Keratinocyte (primary cell): ENCODE data around the gene GCNT1.

Source experiments
- CTCF ChIP-seq, 3 experiments: IDR thresholded peaks in 1 of 3; conservative IDR thresholded peaks in 1 of 3; optimal IDR thresholded peaks in 1 of 3; 2 replicates in 2 of 3; 3 replicates in 1 of 3; pipeline versions ENCODE3 to v1.5.1; 2011; ENCODE audit warnings: low read length in 3 of 3, mild to moderate bottlenecking in 3 of 3, moderate library complexity in 2 of 3, control low read depth in 1 of 3, inconsistent platforms in 1 of 3; ENCODE audit not compliant: insufficient read depth in 2 of 3; ENCODE audit errors: extremely low read depth in 1 of 3
- EZH2 ChIP-seq: IDR thresholded peaks from one replicate; pipeline ENCODE4 v1.6.1; 2012; ENCODE audit warnings: inconsistent platforms, mild to moderate bottlenecking, low read length, moderate library complexity

DNA sequence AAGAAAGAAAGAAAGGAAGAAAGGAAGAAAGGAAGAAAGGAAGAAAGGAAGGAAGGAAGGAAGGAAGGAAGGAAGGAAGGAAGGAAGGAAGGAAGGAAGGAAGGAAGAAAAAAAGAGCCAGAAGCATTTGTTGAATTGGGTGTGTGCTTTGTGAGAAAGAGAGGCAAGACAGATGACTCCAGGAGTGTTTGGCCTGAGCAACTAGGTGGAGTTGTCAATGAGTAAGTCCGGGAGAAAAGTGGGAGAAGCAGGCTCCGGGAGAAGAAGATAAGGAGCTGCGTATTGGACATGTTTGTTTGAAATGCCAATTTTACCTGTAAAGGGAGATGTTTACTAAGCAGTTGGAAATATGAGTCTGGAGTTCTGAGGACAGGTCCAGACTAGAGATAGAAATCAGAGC, 15.1 kb upstream of the GCNT1 start:
- no peak for TF ChIP-seq CTCF (optimal IDR thresholded peaks at IDR 0.05 in 1 of 3, IDR thresholded peaks at IDR 0.05 in 1 of 3, conservative IDR thresholded peaks at IDR 0.05 in 1 of 3; ENCODE audit: extremely low read depth in 1 of 3, insufficient read depth in 2 of 3, low read length in 3 of 3)
- TF ChIP-seq EZH2: no peak
